Measurements from ENCODE around the gene KCNK13. TPM values are rescaled to one million over a fixed set of nuclear protein-coding genes. Genes with fewer than 3 reads are reported as not detected.

The KCNK13 gene
- total RNA-seq, 1 experiment from 2014 or later: 0.11 TPM

Other genes with a start within 250 kb of the KCNK13 start
- gene EFCAB11, start 107.3 kb upstream of the KCNK13 start, total RNA-seq (2021): 8.4 and 8.8 TPM in 2 replicates
- 45.6 and 48.0 TPM in 2 replicates for gene TDP1, start 106.1 kb upstream of the KCNK13 start, total RNA-seq (2021)
- 278 and 318 TPM in 2 replicates for gene PSMC1, start 194.6 kb downstream of the KCNK13 start, total RNA-seq (2021)

Measured in A673 (cell line).